COLO668 (cell line): ENCODE measurements around the gene RNF135.
"Not testable (repeated sequence)": the region's sequence is repeated elsewhere in the genome, so short reads cannot be mapped to it uniquely, and the experiment has no call there.

Experiments
- DNase-seq: peaks from one replicate; lab custom pipeline; 2025; ENCODE audit not compliant: unreplicated experiment; lab: John Stamatoyannopoulos, UW

The RNF135 gene

GRCh38 chr17:30997842-30998241, 27.0 kb downstream of the RNF135 start:
- DNase-seq: no peak

GRCh38 chr17:31002047-31002446, 31.2 kb downstream of the RNF135 start:
- no peak for DNase-seq

GRCh38 chr17:31003225-31003866, 32.5 kb downstream of the RNF135 start:
- DNase-seq: no peak

GRCh38 chr17:31004160-31004559, 33.3 kb downstream of the RNF135 start:
- no peak for DNase-seq

GRCh38 chr17:31007695-31008373, 37.0 kb downstream of the RNF135 start:
- DNase-seq: no peak

- DNase-seq: peak; percentile 70
Observed at GRCh38 chr17:31008374-31009041, 37.7 kb downstream of the RNF135 start.

GRCh38 chr17:31009042-31009702, 38.3 kb downstream of the RNF135 start:
- DNase-seq: not testable (repeated sequence)

- not testable (repeated sequence) for DNase-seq
Observed at GRCh38 chr17:31010014-31010413, 39.2 kb downstream of the RNF135 start.

GRCh38 chr17:31013844-31014243, 43.0 kb downstream of the RNF135 start:
- DNase-seq: no peak

GRCh38 chr17:31015639-31016038, 44.8 kb downstream of the RNF135 start:
- DNase-seq: no peak

- DNase-seq: no peak
Observed at GRCh38 chr17:31019004-31019403, 48.2 kb downstream of the RNF135 start.

- DNase-seq: not testable (repeated sequence)
Observed at GRCh38 chr17:31023171-31023570, 52.3 kb downstream of the RNF135 start.

- no peak for DNase-seq
Observed at GRCh38 chr17:31031841-31032240, 61.0 kb downstream of the RNF135 start.

GRCh38 chr17:31035611-31036010, 64.8 kb downstream of the RNF135 start:
- DNase-seq: not testable (repeated sequence)

- not testable (repeated sequence) for DNase-seq
Observed at GRCh38 chr17:31040837-31041236, 70.0 kb downstream of the RNF135 start.

GRCh38 chr17:31042378-31042777, 71.5 kb downstream of the RNF135 start:
- not testable (repeated sequence) for DNase-seq

GRCh38 chr17:31046856-31047425, 76.1 kb downstream of the RNF135 start:
- not testable (repeated sequence) for DNase-seq

- DNase-seq: no peak
Observed at GRCh38 chr17:31048142-31048541, 77.3 kb downstream of the RNF135 start.

GRCh38 chr17:31048780-31049179, 77.9 kb downstream of the RNF135 start:
- no peak for DNase-seq
